Heart left ventricle (tissue), 16 donors: Measurements from ENCODE around the gene IL20RA. TPM values are rescaled to one million over a fixed set of nuclear protein-coding genes. Genes with fewer than 3 reads are reported as not detected.
A peak's percentile ranks its signal among the peaks of the same experiment; 100 is the strongest.
"Not testable (repeated sequence)": the region's sequence is repeated elsewhere in the genome, so short reads cannot be mapped to it uniquely, and the experiment has no call there.

ENCODE experiments used
- ATAC-seq, 4 donors: fragments of 200-7000 bp; cut with Tn5 transposase; one replicate each; pipeline ENCODE4 v1.9.1; 2020 to 2022; ENCODE audit warnings: moderate library complexity in 4 of 4, mild to moderate bottlenecking in 3 of 4, moderate number of reproducible peaks in 1 of 4
- DNase-seq, 5 donors: peaks; one replicate each; pipeline ENCODE4 v3.0.0-alpha.2; 2020
- H3K27ac ChIP-seq, 12 donors: fragments of 200-600 bp; sonication (generic) in 4 of 12; one replicate each; pipeline versions ENCODE4 v1.5.0 to v1.8.0; 2016 to 2022; ENCODE audit warnings: mild to moderate bottlenecking in 2 of 12
- H3K27me3 ChIP-seq, 9 donors: fragments of 200-600 bp; sonication (generic) in 2 of 9; one replicate each; pipeline versions ENCODE4 v1.5.1 to v1.8.0; 2016 to 2022; ENCODE audit warnings: mild to moderate bottlenecking in 3 of 9
- H3K36me3 ChIP-seq, 9 donors: fragments of 200-600 bp; sonication (generic) in 2 of 9; one replicate each; pipeline versions ENCODE4 v1.5.0 to v1.8.0; 2018 to 2022; ENCODE audit warnings: mild to moderate bottlenecking in 2 of 9
- H3K4me1 ChIP-seq, 12 donors: fragments of 200-600 bp; sonication (generic) in 4 of 12; one replicate each; pipeline versions ENCODE4 v1.5.0 to v1.8.0; 2016 to 2022; ENCODE audit warnings: mild to moderate bottlenecking in 3 of 12
- H3K4me3 ChIP-seq, 12 donors: fragments of 200-600 bp; sonication (generic) in 4 of 12; one replicate each; pipeline versions ENCODE4 v1.5.0 to v1.8.0; 2017 to 2022; ENCODE audit warnings: mild to moderate bottlenecking in 9 of 12, moderate library complexity in 4 of 12
- H3K9me3 ChIP-seq, 12 donors: fragments of 200-600 bp; sonication (generic) in 4 of 12; one replicate each; pipeline versions ENCODE4 v1.5.0 to v1.8.0; 2016 to 2022; ENCODE audit warnings: mild to moderate bottlenecking in 1 of 12
- POLR2A ChIP-seq, 2 donors: fragments of 450-650 bp; IDR thresholded peaks; one replicate each; pipeline ENCODE4 v1.6.1; 2017; ENCODE audit warnings: antibody characterized with exemption in 2 of 2, mild to moderate bottlenecking in 2 of 2, moderate library complexity in 2 of 2
- WGBS, 4 donors: extraction: QIAGEN DNeasy Blood & Tissue Kit in 2 of 4; methylation state at CpG; one replicate each; pipeline versions ENCODE4 v1.1.5 to v1.1.7; 2013 to 2018; 5-methylcytosine and 5-hydroxymethylcytosine counted together
- intact Hi-C, 10 donors: fragments of 100-400 bp; cut with DNase I; formaldehyde crosslinking; loops; one replicate each; pipeline versions ENCODE4 v1.11.1 to v1.14.2; 2022
- polyA plus RNA-seq, 2 donors: library from polyadenylated mRNA; stranded (reverse); fragments of 200-250 nt; gene quantifications; one replicate each; pipeline ENCODE4 v1.2.3, GENCODE V29; 2013
- total RNA-seq, 9 donors: library from RNA; depleted of rRNA in 2 of 9; stranded (reverse); fragments of >200 nt in 2 of 9; fragmentation: NEBNext Ultra II Directional in 3 of 9; extraction: Animal tissue kit (Norgen Biotek cat#: 25700) in 3 of 9; gene quantifications; one replicate each; pipeline versions ENCODE4 v1.1.0 to v1.2.4, GENCODE V29; 2016 to 2023
- TF ChIP-seq, protein P1 (sequence below), 12 donors: fragments of 200-600 bp; sonication (generic) in 4 of 12; IDR thresholded peaks; one replicate each; pipeline versions ENCODE4 v1.5.0 to v1.8.0; 2018 to 2022; ENCODE audit warnings: antibody characterized with exemption in 12 of 12, mild to moderate bottlenecking in 5 of 12
- donor health status: ischemic (EF 13 %, LVEDD 7.1; RV severe dilation, severe dysfunction).
- donor health status: healthy with polysubstance abuse.
- donor health status: DM: no; HTN: yes; CAD: no.
- donor health status: DM: no; HTN: no; CAD: no.
- donor health status: ischemic (EF 25% LVEDD 6.9; RV normal size, moderate dysfunction).
- donor health status: ischemic (EF 25% LVEDD 5.7; RV mildly dilated, moderate dysfunction).
- donor health status: healthy.
- donor health status: DM: yes; HTN: yes; CAD: no.
- donor health status: ischemic (EF 35%, LVEDD 5.7; RV mildly dilated, moderate dysfunction).
- donor health status: nonischemic (EF 11% LVEDD 7.7; RV severe dilation, severe dysfunction).
- donor health status: DM: yes; HTN: yes; CAD: no.
- donor health status: PGD.
- donor health status: ischemic (EF 29% LVEDD 5.4; RV normal size, mild dysfunction).
- donor health status: nonischemic (EF 23%, LVEDD 6.1; RV moderate dilation, normal function).

The IL20RA gene
- total and polyA plus RNA-seq, 11 donors = 0.19 to 6.9 (median 1.3) TPM

DNA sequence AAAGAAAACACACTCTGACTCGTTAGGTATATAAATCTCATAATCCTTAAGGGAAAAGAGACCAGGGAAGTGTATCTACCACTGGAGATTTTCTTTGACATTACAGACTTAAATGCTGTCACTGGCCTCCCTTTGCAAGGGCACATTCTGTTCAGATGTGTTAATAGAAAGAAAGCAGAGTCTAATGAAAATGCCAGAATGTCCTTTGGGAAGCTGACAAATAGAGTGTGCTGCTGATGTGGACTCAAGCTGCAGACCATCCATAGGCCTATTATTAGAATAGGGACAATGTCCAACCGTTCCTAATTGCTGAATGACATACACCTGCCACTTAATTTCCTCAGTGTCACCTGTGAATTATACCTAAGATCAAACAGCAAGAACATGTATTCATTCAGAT, 81.5 kb downstream of the IL20RA start:
- no peaks in the 10 kb centered on the region for H3K36me3 ChIP-seq
- no peak for TF ChIP-seq POLR2A (IDR thresholded peaks at IDR 0.05)
- TF ChIP-seq, protein P1, sequence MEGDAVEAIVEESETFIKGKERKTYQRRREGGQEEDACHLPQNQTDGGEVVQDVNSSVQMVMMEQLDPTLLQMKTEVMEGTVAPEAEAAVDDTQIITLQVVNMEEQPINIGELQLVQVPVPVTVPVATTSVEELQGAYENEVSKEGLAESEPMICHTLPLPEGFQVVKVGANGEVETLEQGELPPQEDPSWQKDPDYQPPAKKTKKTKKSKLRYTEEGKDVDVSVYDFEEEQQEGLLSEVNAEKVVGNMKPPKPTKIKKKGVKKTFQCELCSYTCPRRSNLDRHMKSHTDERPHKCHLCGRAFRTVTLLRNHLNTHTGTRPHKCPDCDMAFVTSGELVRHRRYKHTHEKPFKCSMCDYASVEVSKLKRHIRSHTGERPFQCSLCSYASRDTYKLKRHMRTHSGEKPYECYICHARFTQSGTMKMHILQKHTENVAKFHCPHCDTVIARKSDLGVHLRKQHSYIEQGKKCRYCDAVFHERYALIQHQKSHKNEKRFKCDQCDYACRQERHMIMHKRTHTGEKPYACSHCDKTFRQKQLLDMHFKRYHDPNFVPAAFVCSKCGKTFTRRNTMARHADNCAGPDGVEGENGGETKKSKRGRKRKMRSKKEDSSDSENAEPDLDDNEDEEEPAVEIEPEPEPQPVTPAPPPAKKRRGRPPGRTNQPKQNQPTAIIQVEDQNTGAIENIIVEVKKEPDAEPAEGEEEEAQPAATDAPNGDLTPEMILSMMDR (IDR thresholded peaks at IDR 0.05) = no peak
- peak overlapping the region in 10 of 12 donors; percentile 34 to 91 (median 68) for H3K27ac ChIP-seq
- ATAC-seq (peak; percentile 84 to 87 (median 86)), DNase-seq (no peak)
- WGBS, 4 donors = 26 to 34% (median 29%) methylated on average over 2 of the region's 2 CpGs
- intact Hi-C loops = loop anchor here in 5 of 10 donors (5.0 to 10.0 kb wide), 4 partner anchors 52 to 682 kb away; no protein-coding TSS in a partner anchor
- no peaks in the 10 kb centered on the region for H3K9me3 ChIP-seq
- H3K4me1 ChIP-seq = peaks cover 0 to 17% (median 2%) of the 10 kb centered on the region in 12 donors
- no peak overlapping the region for H3K4me3 ChIP-seq
- H3K27me3 ChIP-seq = peaks cover 0 to 6% (median 0%) of the 10 kb centered on the region in 9 donors

DNA sequence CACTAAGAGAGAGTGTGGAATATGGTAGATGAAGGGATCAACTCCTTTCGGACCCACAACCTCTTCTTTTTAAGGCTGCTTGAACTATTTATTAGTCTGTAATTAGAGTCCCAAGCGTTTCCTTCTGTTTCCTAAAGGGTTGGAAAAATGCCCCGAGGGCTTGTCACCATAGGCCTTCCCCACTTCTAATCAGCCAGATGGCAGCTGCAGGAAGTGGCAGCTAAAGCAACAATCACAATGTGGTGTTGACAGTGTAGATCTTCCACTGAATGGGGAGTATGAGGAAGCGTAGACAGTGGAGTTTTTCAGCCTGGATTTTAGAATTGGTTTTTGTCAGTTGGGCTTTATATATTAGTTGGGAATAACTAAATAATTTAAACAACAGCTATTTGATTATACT, 82.1 kb downstream of the IL20RA start:
- Histone ChIP-seq H3K4me1 (peaks cover 0 to 17% (median 2%) of the 10 kb centered on the region in 12 donors), H3K36me3 (no peaks in the 10 kb centered on the region), H3K9me3 (no peaks in the 10 kb centered on the region), H3K4me3 (no peak overlapping the region), H3K27me3 (peaks cover 0 to 6% (median 0%) of the 10 kb centered on the region in 9 donors), H3K27ac (peak overlapping the region in 10 of 12 donors; percentile 34 to 91 (median 68))
- intact Hi-C loops = loop anchor here in 5 of 10 donors (5.0 to 10.0 kb wide), 4 partner anchors 52 to 682 kb away; no protein-coding TSS in a partner anchor
- TF ChIP-seq, protein P1 (IDR thresholded peaks at IDR 0.05) = no peak
- no peak for TF ChIP-seq POLR2A (IDR thresholded peaks at IDR 0.05)
- DNase-seq (peak in 4 of 5 donors; percentile 39 to 66 (median 55)), ATAC-seq (peak; percentile 87 to 95 (median 93))
- 15 to 27% (median 23%) methylated on average over 4 of the region's 4 CpGs for WGBS, 4 donors

DNA sequence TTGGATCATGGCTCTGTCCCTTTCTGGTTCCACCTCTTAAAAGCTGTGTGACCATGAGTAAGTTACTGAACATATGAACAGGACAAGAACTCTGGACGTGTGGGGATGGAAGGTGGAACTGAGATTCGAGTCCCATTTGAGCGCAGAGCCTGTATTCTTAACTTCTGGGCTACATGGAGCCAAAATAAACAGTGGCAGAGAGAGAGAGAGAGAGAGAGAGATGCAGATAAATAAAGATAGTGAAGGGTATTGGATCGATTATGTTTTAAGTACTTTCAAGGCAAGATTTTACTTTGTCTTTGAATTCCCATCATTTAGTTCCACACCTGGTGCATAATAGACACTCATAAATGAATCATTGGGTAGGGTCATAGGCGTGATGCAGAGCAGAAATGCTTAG, 82.9 kb downstream of the IL20RA start:
- Histone ChIP-seq H3K27me3 (peaks cover 0 to 4% (median 0%) of the 10 kb centered on the region in 9 donors), H3K4me3 (no peak overlapping the region), H3K36me3 (no peaks in the 10 kb centered on the region), H3K4me1 (peaks cover 0 to 17% (median 4%) of the 10 kb centered on the region in 12 donors), H3K9me3 (no peaks in the 10 kb centered on the region), H3K27ac (peak overlapping the region in 2 of 12 donors; percentile 69 to 91)
- intact Hi-C loops = loop anchor here in 5 of 10 donors (5.0 to 10.0 kb wide), 4 partner anchors 53 to 683 kb away; no protein-coding TSS in a partner anchor
- TF ChIP-seq, protein P1 (IDR thresholded peaks at IDR 0.05) = no peak
- TF ChIP-seq POLR2A (IDR thresholded peaks at IDR 0.05) = no peak
- no peak for DNase-seq
- 66 to 75% (median 71%) methylated on average over 5 of the region's 5 CpGs for WGBS, 4 donors
- no peak for ATAC-seq

DNA sequence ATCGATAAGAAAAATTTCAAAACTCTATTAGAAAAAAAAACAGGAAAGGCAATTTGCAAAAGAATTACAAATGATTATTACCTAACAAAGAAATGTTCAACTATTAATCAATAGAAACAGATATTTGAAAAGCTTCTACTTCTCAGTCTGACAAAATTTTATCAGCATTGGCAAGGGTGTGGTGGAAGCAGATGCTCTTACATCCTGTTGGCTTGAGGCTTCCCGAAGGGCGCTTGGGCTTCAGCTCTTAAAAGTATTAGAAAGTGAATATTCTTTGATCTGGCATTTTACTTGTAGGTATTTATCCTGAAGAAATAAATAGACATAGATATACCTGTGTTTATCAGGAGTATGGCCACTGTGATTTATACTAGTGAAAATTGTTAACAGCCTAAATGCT, 84.0 kb downstream of the IL20RA start:
- Histone ChIP-seq H3K4me1 (peaks cover 0 to 18% (median 4%) of the 10 kb centered on the region in 12 donors), H3K27ac (no peak overlapping the region), H3K27me3 (peaks cover 0 to 4% (median 0%) of the 10 kb centered on the region in 9 donors), H3K4me3 (no peak overlapping the region), H3K9me3 (no peaks in the 10 kb centered on the region), H3K36me3 (no peaks in the 10 kb centered on the region)
- TF ChIP-seq, protein P1 (IDR thresholded peaks at IDR 0.05) = no peak
- no peak for TF ChIP-seq POLR2A (IDR thresholded peaks at IDR 0.05)
- DNase-seq (no peak), ATAC-seq (no peak)
- intact Hi-C loops = loop anchor here in 5 of 10 donors (5.0 to 10.0 kb wide), 4 partner anchors 54 to 684 kb away; no protein-coding TSS in a partner anchor
- 61 to 75% (median 71%) methylated on average over 3 of the region's 3 CpGs for WGBS, 4 donors

DNA sequence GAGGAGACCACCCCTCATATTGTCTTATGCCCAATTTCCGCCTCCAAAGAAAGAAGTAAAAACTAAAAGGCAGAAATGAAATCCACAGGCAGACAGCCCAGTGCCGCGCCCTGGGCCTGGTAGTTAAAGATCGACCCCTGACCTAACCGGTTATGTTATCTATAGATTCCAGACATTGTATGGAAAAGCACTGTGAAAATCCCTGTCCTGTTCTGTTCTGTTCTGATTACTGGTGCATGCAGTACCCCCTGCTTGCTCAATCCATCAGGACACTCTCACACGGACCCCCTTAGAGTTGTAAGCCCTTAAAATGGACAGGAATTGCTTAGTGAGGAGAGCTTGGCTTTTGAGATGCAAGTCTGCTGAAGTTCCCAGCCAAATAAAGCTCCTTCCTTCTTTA, 84.8 kb downstream of the IL20RA start:
- 84 to 90% (median 86%) methylated on average over 5 to 6 of the region's 6 CpGs for WGBS, 4 donors

More for the DNA sequence above, 84.8 kb downstream of the IL20RA start:
- not testable (repeated sequence) for H3K9me3 ChIP-seq, H3K36me3 ChIP-seq, H3K27me3 ChIP-seq, H3K4me3 ChIP-seq, H3K27ac ChIP-seq, DNase-seq, ATAC-seq
- peaks cover 0 to 18% (median 4%) of the 10 kb centered on the region in 12 donors for H3K4me1 ChIP-seq
- intact Hi-C loops = loop anchor here in 5 of 10 donors (5.0 to 10.0 kb wide), 4 partner anchors 55 to 685 kb away; no protein-coding TSS in a partner anchor
